Vagina (tissue), 2 donors: ENCODE results near the gene VAV1. TPM values are rescaled to one million over a fixed set of nuclear protein-coding genes. Genes with fewer than 3 reads are reported as not detected.
"Not testable (repeated sequence)": the region's sequence is repeated elsewhere in the genome, so short reads cannot be mapped to it uniquely, and the experiment has no call there.

Experiments used
- DNase-seq, 2 donors: peaks; one replicate each; pipeline ENCODE4 v3.0.0-alpha.2; 2017; ENCODE audit errors: extremely low spot score in 2 of 2
- H3K27ac ChIP-seq: fragments of 200-600 bp; sonication (generic); one replicate; pipeline ENCODE4 v1.5.1; 2019
- H3K27me3 ChIP-seq: fragments of 200-600 bp; sonication (generic); one replicate; pipeline ENCODE4 v1.5.1; 2019
- H3K36me3 ChIP-seq, 2 donors: fragments of 200-600 bp; sonication (generic); one replicate each; pipeline ENCODE4 v1.5.1; 2017 to 2019
- H3K4me1 ChIP-seq: fragments of 200-600 bp; sonication (generic); one replicate; pipeline ENCODE4 v1.5.1; 2019
- H3K4me3 ChIP-seq, 2 donors: fragments of 200-600 bp; sonication (generic); 1 replicate in 1 of 2; 2 replicates in 1 of 2; pipeline ENCODE4 v1.5.1; 2016 to 2019
- H3K9me3 ChIP-seq: fragments of 200-600 bp; sonication (generic); one replicate; pipeline ENCODE4 v1.5.1; 2019
- CTCF ChIP-seq, 3 experiments: fragments of 450-650 bp in 2 of 3; fragments of 200-600 bp in 1 of 3; sonication (generic) in 1 of 3; IDR thresholded peaks; one replicate each; pipeline ENCODE4 v1.5.1; 2017 to 2019; ENCODE audit warnings: antibody characterized with exemption in 3 of 3, mild to moderate bottlenecking in 2 of 3, moderate library complexity in 2 of 3
- POLR2A ChIP-seq, 2 donors: fragments of 450-650 bp; IDR thresholded peaks; one replicate each; pipeline ENCODE4 v1.6.1; 2017; ENCODE audit warnings: antibody characterized with exemption in 2 of 2, mild to moderate bottlenecking in 2 of 2, moderate library complexity in 2 of 2
- POLR2AphosphoS5 ChIP-seq, 2 donors: sonication (generic); formaldehyde crosslinking; IDR thresholded peaks; one replicate each; pipeline ENCODE4 v1.9.0; 2017; ENCODE audit warnings: antibody characterized with exemption in 2 of 2, mild to moderate bottlenecking in 2 of 2, low read depth in 1 of 2; ENCODE audit not compliant: insufficient read depth in 1 of 2
- intact Hi-C: fragments of 100-400 bp; cut with DNase I; formaldehyde crosslinking; loops from one replicate; pipeline ENCODE4 v1.15.1; 2023
- total RNA-seq: library from RNA; depleted of rRNA; stranded (reverse); fragments of >200 nt; gene quantifications from one replicate; pipeline ENCODE4 v1.2.3, GENCODE V29; 2016

VAV1 gene
- total RNA-seq, 1 donor from 2014 or later: 5.9 TPM

- peaks cover 0 to 35% of the 10 kb centered on the region in 2 donors for H3K36me3 ChIP-seq
- no peak overlapping the region for H3K4me3 ChIP-seq
- no peaks in the 10 kb centered on the region for H3K9me3 ChIP-seq
- H3K27me3 ChIP-seq: no peaks in the 10 kb centered on the region
- intact Hi-C loops: no loop called here
- no peak for TF ChIP-seq CTCF (IDR thresholded peaks at IDR 0.05)
- TF ChIP-seq POLR2A (IDR thresholded peaks at IDR 0.05): no peak
- no peak for TF ChIP-seq POLR2AphosphoS5 (IDR thresholded peaks at IDR 0.05; ENCODE audit: insufficient read depth in 1 of 2, low read depth in 1 of 2)
- no peak for DNase-seq
- H3K4me1 ChIP-seq: peaks cover 62% of the 10 kb centered on the region
- H3K27ac ChIP-seq: peak overlapping the region; percentile 96
These were observed 29.4 kb upstream of the VAV1 start for GRCh38 chr19:6743066-6743465.

DNA sequence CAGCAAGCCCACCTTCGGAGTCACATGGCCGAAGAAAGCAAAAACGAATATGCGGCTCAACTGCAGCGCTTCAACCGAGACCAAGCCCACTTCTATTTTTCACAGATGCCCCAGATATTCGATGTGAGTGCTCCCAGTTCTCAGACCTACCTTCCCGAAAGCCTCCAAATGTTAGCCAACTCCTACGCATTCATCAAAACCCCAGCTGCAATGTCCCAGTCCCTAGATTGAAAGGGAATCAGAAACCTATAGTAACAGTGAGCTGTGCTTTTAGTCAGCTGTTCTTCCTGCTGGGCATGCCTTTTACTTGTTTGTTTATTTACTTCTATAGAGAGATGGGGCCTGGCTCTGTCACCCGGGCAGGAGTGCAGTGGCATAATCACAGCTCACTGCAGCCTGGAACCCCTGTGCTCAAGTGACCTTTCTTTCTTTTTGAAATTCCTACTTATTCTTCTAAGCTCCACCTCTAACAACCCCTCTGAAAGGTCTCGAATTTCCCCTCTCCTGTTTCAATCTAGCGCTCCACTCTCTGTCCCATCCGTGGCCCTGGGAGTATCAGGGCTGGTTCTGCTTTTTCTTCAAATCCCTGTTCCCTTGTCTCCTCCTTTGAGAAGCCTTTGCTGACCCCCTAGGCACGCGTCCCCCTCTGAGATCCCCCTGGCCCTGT, 28.7 kb upstream of the VAV1 start:
- Histone ChIP-seq H3K9me3 (no peaks in the 10 kb centered on the region), H3K4me1 (peaks cover 54% of the 10 kb centered on the region), H3K27me3 (no peaks in the 10 kb centered on the region), H3K27ac (peak overlapping the region; percentile 96), H3K36me3 (peaks cover 0 to 43% of the 10 kb centered on the region in 2 donors), H3K4me3 (peak overlapping the region in 1 of 2 donors; percentile 23)
- no peak for DNase-seq
- intact Hi-C loops: no loop called here
- TF ChIP-seq CTCF (IDR thresholded peaks at IDR 0.05) (no peak), POLR2A (IDR thresholded peaks at IDR 0.05) (no peak), POLR2AphosphoS5 (IDR thresholded peaks at IDR 0.05; ENCODE audit: insufficient read depth in 1 of 2, low read depth in 1 of 2) (no peak)

DNA sequence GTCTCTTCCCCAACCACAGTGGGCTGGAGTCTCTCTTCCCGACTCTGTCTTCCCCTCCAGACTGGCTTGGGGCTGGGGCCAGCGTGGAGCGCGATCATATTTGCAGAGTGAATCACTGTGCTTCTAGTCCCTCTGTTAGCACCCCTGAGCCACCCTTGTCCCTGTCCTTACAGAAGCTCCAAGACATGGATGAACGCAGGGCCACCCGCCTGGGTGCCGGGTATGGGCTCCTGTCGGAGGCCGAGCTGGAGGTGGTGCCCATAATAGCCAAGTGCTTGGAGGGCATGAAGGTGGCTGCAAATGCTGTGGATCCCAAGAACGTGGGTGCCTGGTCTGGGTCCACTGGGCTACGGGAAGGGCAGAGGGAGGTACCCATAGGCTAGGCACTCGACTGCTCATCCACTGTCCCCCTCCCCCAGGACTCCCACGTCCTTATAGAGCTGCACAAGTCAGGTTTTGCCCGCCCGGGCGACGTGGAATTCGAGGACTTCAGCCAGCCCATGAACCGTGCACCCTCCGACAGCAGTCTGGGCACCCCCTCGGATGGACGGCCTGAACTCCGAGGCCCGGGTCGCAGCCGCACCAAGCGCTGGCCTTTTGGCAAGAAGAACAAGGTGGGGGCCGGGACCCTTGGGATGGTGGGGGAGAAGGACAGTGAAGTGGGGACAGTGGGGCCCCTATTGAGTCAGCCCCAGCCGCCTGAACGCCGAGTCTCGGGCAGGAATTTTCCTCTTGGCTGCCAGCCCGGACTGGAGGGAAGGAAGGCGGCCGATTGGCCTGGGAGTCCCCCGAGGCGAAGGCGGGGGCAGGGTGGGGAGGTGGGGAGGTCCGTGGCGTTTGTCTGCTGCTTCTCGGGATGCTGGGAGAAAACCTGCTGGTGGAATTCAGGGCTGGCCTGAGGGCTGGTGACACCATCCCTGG, 27.9 kb upstream of the VAV1 start:
- H3K27ac ChIP-seq: peak overlapping the region; percentile 96
- DNase-seq: peak in 1 of 2 donors; percentile 93
- no peak for TF ChIP-seq CTCF (IDR thresholded peaks at IDR 0.05)
- TF ChIP-seq POLR2A (IDR thresholded peaks at IDR 0.05): no peak
- peak; percentile 62 to 84 for TF ChIP-seq POLR2AphosphoS5 (IDR thresholded peaks at IDR 0.05; ENCODE audit: insufficient read depth in 1 of 2, low read depth in 1 of 2)
- H3K4me1 ChIP-seq: peaks cover 53% of the 10 kb centered on the region
- intact Hi-C loops: no loop called here
- peak overlapping the region; percentile 23 to 30 for H3K4me3 ChIP-seq
- H3K27me3 ChIP-seq: no peaks in the 10 kb centered on the region
- H3K9me3 ChIP-seq: no peaks in the 10 kb centered on the region
- peaks cover 0 to 50% of the 10 kb centered on the region in 2 donors for H3K36me3 ChIP-seq

GRCh38 chr19:6745965-6746364, 26.5 kb upstream of the VAV1 start:
- Histone ChIP-seq H3K36me3 (peaks cover 0 to 63% of the 10 kb centered on the region in 2 donors), H3K4me1 (peaks cover 57% of the 10 kb centered on the region), H3K9me3 (no peaks in the 10 kb centered on the region), H3K27ac (peak overlapping the region; percentile 96), H3K4me3 (no peak overlapping the region), H3K27me3 (no peaks in the 10 kb centered on the region)
- no peak for TF ChIP-seq CTCF (IDR thresholded peaks at IDR 0.05)
- intact Hi-C loops: no loop called here
- no peak for DNase-seq

GRCh38 chr19:6748543-6748942, 24.0 kb upstream of the VAV1 start:
- H3K27ac ChIP-seq, H3K27me3 ChIP-seq, H3K4me3 ChIP-seq, intact Hi-C loops, H3K9me3 ChIP-seq, DNase-seq: not testable (repeated sequence)
- Histone ChIP-seq H3K4me1 (peaks cover 42% of the 10 kb centered on the region), H3K36me3 (peaks cover 0 to 66% of the 10 kb centered on the region in 2 donors)
